DMS 273 treated with DMSO at 0.1 percent for 48 hours (cell line): ENCODE data around the gene SH2D3C.

ENCODE experiments used
- DNase-seq: peaks from one replicate; lab custom pipeline; 2025; lab: John Stamatoyannopoulos, UW

Gene SH2D3C

GRCh38 chr9:127741831-127742434 is 36.5 kb downstream of the SH2D3C start:
- DNase-seq = no peak

DNA sequence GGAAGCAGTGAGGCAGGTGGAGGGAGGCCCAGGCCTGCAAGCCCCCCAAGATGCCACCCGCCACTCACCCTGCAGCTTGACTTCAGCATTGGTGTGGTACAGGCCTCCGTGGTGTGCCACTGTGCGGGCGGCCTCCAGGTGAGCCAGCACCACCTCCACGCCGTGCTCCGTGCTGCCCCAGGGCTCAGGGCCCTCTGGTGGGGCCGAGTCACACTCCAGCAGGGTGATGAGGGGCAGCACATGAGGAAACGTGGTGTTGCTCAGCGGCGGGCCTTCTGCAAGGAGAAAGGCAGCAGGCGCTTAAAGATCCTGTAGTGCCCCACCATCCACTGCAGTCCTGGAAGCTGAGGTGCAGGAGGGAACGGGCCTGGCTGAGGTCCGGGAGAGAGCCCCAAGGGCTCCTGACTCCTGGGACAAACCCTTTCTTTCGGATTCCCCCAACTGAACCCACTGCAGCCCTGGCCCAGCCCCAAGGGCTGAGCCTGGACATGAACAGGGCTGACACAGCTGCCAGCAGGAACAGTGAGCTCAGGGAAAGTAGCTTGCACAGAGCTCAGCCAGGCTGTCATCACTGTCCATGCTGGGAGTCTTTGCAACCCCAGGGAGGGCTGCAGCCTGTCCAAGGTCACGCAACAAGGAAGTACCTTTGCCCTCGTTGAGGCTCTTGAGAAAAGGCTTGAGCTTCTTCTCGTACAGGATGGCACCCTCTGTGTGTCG is 38.7 kb downstream of the SH2D3C start:
- no peak for DNase-seq

DNA sequence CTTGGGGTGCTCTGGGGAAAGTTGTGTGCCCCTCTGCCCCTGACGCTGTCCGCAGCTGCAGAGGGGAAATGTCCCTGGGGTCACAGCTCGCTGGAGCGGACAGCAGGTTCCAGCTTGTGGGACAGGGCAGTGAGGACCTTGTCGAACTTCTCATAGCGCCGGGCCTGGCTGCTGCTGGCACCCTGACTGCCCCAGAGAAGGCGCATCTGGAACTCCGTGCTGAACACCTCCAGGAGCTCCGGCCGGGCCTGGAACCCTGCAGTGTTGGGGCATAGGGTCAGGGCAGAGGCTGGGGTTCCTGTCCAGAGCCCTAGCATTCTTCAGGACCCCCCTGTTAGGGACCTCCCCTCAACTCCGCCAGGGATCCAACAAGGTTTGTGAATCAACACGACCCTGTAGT is 39.8 kb downstream of the SH2D3C start:
- DNase-seq = no peak

DNA sequence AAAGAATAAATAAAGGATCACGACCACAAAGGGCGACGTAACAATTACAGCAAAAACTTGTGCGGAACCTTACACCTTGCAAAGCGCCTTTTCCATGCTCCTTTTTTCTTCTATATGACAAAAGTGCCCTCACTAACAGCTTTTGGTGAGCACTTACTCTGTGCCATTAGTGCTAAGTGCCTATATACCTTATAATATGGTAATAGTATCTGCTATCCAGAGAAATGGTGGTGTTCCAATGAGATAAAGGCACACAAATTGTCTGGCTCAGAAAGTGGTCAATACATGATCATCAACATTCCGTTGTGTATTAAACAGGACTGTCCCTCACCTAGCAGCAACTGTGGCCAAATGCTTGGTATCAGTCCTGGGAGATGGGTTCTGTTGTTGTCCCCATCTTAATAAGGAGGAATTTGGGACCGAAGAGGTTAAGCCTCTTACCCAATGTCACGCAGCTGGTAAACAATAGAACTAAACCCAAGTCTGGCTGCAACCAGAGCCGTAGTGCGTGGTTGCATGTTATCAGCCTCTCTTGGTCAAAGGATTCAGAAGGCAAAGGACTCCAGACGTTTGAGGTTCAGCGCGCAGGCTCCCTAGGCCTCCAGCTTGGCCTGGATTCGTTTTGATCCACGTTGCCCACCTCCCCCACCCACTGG is 42.8 kb downstream of the SH2D3C start:
- DNase-seq = no peak

GRCh38 chr9:127734747-127735529 is 43.5 kb downstream of the SH2D3C start, which contains the start of gene TOR2A:
Gene TOR2A (minus strand): TSS chr9:127735294. CDS start chr9:127735270, 24 bp downstream.
- DNase-seq = peak; percentile 87

- no peak for DNase-seq
Measured at GRCh38 chr9:127734247-127734746, 44.2 kb downstream of the SH2D3C start.

GRCh38 chr9:127733614-127734013 is 44.9 kb downstream of the SH2D3C start:
- no peak for DNase-seq

- DNase-seq = no peak
Measured at GRCh38 chr9:127732444-127732843, 46.0 kb downstream of the SH2D3C start.

- no peak for DNase-seq
Measured at GRCh38 chr9:127731938-127732337, 46.5 kb downstream of the SH2D3C start.

DNA sequence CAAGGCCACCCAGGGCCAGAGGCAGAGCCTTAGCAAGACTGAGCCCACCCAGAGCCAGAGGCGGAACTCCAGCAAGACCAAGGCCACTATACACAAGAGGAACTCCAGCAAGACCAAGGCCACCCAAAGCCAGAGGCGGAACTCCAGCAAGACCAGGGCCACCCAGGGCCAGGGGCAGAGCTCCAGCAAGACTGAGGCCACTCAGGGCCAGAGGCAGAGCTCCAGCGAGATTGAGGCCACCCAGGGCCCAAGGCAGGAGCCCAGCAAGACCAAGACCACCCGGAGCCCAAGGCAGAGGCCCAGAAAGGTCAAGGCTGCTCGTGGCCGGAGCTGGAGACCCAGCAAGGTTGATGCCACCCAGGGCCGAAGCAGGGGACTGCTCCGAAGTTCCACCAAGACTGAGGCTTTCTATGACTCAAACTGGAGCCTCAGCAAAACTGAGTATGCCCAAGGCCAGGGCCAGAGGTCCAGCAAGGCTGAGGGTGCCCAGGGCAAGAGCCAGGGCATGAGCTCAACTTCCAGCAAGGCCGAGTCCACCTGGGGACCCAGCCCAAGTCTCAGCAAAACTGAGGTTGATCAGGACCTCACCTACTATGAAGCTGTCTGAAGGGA is 47.6 kb downstream of the SH2D3C start:
- no peak for DNase-seq

DNA sequence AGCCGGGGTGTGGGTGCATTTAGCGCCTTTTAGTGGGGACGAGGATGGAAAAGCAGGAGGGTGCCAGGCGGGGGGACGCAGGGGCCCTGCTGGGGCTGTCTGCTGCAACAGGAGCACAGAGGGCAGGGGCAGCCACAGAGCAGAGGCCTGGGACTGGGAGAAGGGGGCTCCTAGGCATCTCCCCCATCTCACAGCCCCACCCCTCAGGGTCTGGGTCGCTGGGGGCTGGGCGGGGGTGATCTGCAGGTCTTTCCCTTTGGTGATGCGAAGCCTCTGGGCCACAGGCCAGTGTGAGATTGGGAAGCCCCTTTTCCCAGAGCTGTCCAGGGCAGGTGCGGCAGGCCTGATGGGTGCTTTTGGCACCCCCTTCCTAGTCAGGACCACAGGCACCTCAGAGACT is 48.2 kb downstream of the SH2D3C start:
- no peak for DNase-seq

- no peak for DNase-seq
Measured at GRCh38 chr9:127729522-127730256, 48.8 kb downstream of the SH2D3C start.

GRCh38 chr9:127728808-127729207 is 49.7 kb downstream of the SH2D3C start:
- no peak for DNase-seq

GRCh38 chr9:127726871-127727270 is 51.6 kb downstream of the SH2D3C start:
- DNase-seq = no peak

- DNase-seq = no peak
Measured at GRCh38 chr9:127724012-127724411, 54.5 kb downstream of the SH2D3C start.

GRCh38 chr9:127723444-127723843 is 55.0 kb downstream of the SH2D3C start:
- no peak for DNase-seq

DNA sequence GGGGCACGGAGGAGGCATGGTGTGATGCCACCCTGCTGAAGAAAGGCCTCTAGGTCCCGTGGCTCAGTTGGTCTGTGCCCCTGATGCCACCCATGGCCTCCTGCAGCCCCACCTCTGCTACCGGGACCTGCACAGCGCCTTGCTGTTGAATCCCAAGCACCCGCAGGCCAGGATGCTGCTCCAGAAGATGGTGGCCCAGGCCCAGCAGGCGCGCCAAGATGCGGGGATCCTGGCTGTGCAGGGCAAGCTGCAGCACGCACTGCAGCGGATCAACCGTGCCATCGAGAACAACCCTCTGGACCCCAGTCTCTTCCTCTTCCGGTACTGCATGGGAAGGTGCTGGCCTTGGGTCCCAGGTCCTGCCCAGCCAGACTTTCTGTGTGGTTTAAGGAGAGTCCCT is 55.5 kb downstream of the SH2D3C start:
- no peak for DNase-seq

DNA sequence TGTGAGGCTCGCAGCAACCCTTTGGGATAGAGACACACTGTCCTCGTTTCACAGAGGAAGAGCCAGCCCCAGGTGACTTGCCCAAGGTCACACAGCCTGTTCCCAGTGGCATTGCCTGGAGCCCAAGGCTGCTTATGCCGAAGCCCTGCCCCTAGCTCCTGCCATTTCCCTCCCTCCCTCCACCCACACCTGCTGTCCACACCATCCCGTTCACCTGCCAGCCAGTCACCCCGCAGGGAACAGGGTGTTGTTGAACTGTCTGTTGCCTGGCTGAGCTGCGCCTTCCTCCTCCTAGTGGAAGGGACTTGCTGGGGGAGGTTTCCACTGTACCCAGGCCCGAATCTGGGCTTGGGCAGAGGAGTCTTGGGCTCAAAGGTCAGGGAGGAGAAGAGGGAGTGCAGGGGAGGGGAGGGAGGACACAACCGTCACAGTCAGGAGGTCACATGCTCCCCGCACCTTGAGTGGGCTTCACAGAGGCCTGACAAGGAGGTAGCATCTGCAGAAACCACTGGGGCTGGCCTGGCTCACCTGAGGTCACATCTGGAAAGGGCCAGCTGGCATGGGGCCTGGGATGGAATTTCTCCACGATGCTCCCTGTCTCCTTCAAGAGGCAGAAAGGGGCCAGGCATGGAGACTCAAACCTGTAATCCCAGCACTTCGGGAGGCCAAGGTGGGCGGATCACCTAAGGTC is 56.3 kb downstream of the SH2D3C start:
- DNase-seq = no peak

DNA sequence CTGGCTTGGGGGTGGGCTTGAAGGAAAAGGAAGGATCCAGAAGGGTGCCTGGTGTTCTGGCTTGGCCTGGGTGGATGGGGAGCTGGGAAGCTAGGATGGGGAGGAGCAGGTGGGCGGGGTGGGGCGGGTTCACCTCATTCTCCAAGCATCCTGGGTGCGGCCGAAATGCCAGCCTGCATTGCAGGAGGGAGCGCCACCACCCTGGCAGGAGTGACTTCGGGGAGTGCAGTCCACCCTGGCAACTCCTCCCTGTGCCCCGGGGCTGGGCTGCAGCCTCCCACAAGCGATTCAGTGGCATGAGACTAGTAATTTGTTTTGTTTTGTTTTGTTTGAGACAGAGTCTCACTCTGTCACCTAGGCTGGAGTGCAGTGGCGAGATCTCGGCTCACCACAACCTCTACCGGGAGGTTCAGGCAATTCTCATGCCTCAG is 57.1 kb downstream of the SH2D3C start:
- no peak for DNase-seq

- no peak for DNase-seq
Measured at GRCh38 chr9:127720865-127721227, 57.6 kb downstream of the SH2D3C start.
